HG02981 (cell line): ENCODE data around the gene PHKG2.

Experiments
- ATAC-seq: cut with Tn5 transposase; IDR thresholded peaks from one replicate; pipeline ENCODE4 v1.9.1; 2021; ENCODE audit warnings: mild to moderate bottlenecking, moderate library complexity; ENCODE audit not compliant: unreplicated experiment

PHKG2 gene

GRCh38 chr16:30725418-30725792 lies 22.8 kb upstream of the PHKG2 start:
- ATAC-seq, result no peak

GRCh38 chr16:30728321-30728720 lies 19.9 kb upstream of the PHKG2 start:
- no peak for ATAC-seq

GRCh38 chr16:30728899-30729672 lies 19.1 kb upstream of the PHKG2 start:
- no peak for ATAC-seq

- no peak for ATAC-seq
These were observed 16.8 kb upstream of the PHKG2 start for GRCh38 chr16:30731411-30731810.

GRCh38 chr16:30736995-30737793 lies 11.0 kb upstream of the PHKG2 start:
- no peak for ATAC-seq

GRCh38 chr16:30737794-30738648 lies 10.2 kb upstream of the PHKG2 start:
- ATAC-seq, result no peak

- ATAC-seq, result no peak
These were observed 9.0 kb upstream of the PHKG2 start for GRCh38 chr16:30738984-30739951.

GRCh38 chr16:30740364-30741251 lies 7.6 kb upstream of the PHKG2 start:
- no peak for ATAC-seq

- no peak for ATAC-seq
These were observed 6.7 kb upstream of the PHKG2 start for GRCh38 chr16:30741461-30741914.

- no peak for ATAC-seq
These were observed 4.5 kb upstream of the PHKG2 start for GRCh38 chr16:30743716-30744115.

- no peak for ATAC-seq
These were observed 4.0 kb upstream of the PHKG2 start for GRCh38 chr16:30744183-30744582.

GRCh38 chr16:30745082-30745481 lies 3.1 kb upstream of the PHKG2 start:
- ATAC-seq, result no peak

GRCh38 chr16:30746638-30747175 lies 1.5 kb upstream of the PHKG2 start:
- no peak for ATAC-seq

- no peak for ATAC-seq
These were observed 894 bp upstream of the PHKG2 start for GRCh38 chr16:30747331-30747730.

GRCh38 chr16:30748634-30749445 lies 615 bp downstream of the PHKG2 start:
- ATAC-seq, result peak; percentile 4

- ATAC-seq, result no peak
These were observed 2.0 kb downstream of the PHKG2 start for GRCh38 chr16:30750201-30750600.

GRCh38 chr16:30750876-30751465 lies 2.7 kb downstream of the PHKG2 start:
- no peak for ATAC-seq

GRCh38 chr16:30753596-30753995 lies 5.4 kb downstream of the PHKG2 start:
- no peak for ATAC-seq
